Heart left ventricle (tissue), 16 donors: ENCODE results near the gene STEAP1B. TPM values are rescaled to one million over a fixed set of nuclear protein-coding genes. Genes with fewer than 3 reads are reported as not detected.

ENCODE experiments used
- ATAC-seq, 4 donors: fragments of 200-7000 bp; cut with Tn5 transposase; one replicate each; pipeline ENCODE4 v1.9.1; 2020 to 2022; ENCODE audit warnings: moderate library complexity in 4 of 4, mild to moderate bottlenecking in 3 of 4, moderate number of reproducible peaks in 1 of 4
- DNase-seq, 5 donors: peaks; one replicate each; pipeline ENCODE4 v3.0.0-alpha.2; 2020
- H3K27ac ChIP-seq, 12 donors: fragments of 200-600 bp; sonication (generic) in 4 of 12; one replicate each; pipeline versions ENCODE4 v1.5.0 to v1.8.0; 2016 to 2022; ENCODE audit warnings: mild to moderate bottlenecking in 2 of 12
- H3K27me3 ChIP-seq, 9 donors: fragments of 200-600 bp; sonication (generic) in 2 of 9; one replicate each; pipeline versions ENCODE4 v1.5.1 to v1.8.0; 2016 to 2022; ENCODE audit warnings: mild to moderate bottlenecking in 3 of 9
- H3K36me3 ChIP-seq, 9 donors: fragments of 200-600 bp; sonication (generic) in 2 of 9; one replicate each; pipeline versions ENCODE4 v1.5.0 to v1.8.0; 2018 to 2022; ENCODE audit warnings: mild to moderate bottlenecking in 2 of 9
- H3K4me1 ChIP-seq, 12 donors: fragments of 200-600 bp; sonication (generic) in 4 of 12; one replicate each; pipeline versions ENCODE4 v1.5.0 to v1.8.0; 2016 to 2022; ENCODE audit warnings: mild to moderate bottlenecking in 3 of 12
- H3K4me3 ChIP-seq, 12 donors: fragments of 200-600 bp; sonication (generic) in 4 of 12; one replicate each; pipeline versions ENCODE4 v1.5.0 to v1.8.0; 2017 to 2022; ENCODE audit warnings: mild to moderate bottlenecking in 9 of 12, moderate library complexity in 4 of 12
- H3K9me3 ChIP-seq, 12 donors: fragments of 200-600 bp; sonication (generic) in 4 of 12; one replicate each; pipeline versions ENCODE4 v1.5.0 to v1.8.0; 2016 to 2022; ENCODE audit warnings: mild to moderate bottlenecking in 1 of 12
- CTCF ChIP-seq, 12 donors: fragments of 200-600 bp; sonication (generic) in 4 of 12; IDR thresholded peaks; one replicate each; pipeline versions ENCODE4 v1.5.0 to v1.8.0; 2018 to 2022; ENCODE audit warnings: antibody characterized with exemption in 12 of 12, mild to moderate bottlenecking in 5 of 12
- POLR2A ChIP-seq, 2 donors: fragments of 450-650 bp; IDR thresholded peaks; one replicate each; pipeline ENCODE4 v1.6.1; 2017; ENCODE audit warnings: antibody characterized with exemption in 2 of 2, mild to moderate bottlenecking in 2 of 2, moderate library complexity in 2 of 2
- WGBS, 4 donors: extraction: QIAGEN DNeasy Blood & Tissue Kit in 2 of 4; methylation state at CpG; one replicate each; pipeline versions ENCODE4 v1.1.5 to v1.1.7; 2013 to 2018; 5-methylcytosine and 5-hydroxymethylcytosine counted together
- intact Hi-C, 10 donors: fragments of 100-400 bp; cut with DNase I; formaldehyde crosslinking; loops; one replicate each; pipeline versions ENCODE4 v1.11.1 to v1.14.2; 2022
- polyA plus RNA-seq, 2 donors: library from polyadenylated mRNA; stranded (reverse); fragments of 200-250 nt; gene quantifications; one replicate each; pipeline ENCODE4 v1.2.3, GENCODE V29; 2013
- total RNA-seq, 9 donors: library from RNA; depleted of rRNA in 2 of 9; stranded (reverse); fragments of >200 nt in 2 of 9; fragmentation: NEBNext Ultra II Directional in 3 of 9; extraction: Animal tissue kit (Norgen Biotek cat#: 25700) in 3 of 9; gene quantifications; one replicate each; pipeline versions ENCODE4 v1.1.0 to v1.2.4, GENCODE V29; 2016 to 2023
- donor health status: ischemic (EF 13 %, LVEDD 7.1; RV severe dilation, severe dysfunction).
- donor health status: healthy with polysubstance abuse.
- donor health status: DM: no; HTN: yes; CAD: no.
- donor health status: DM: no; HTN: no; CAD: no.
- donor health status: ischemic (EF 25% LVEDD 6.9; RV normal size, moderate dysfunction).
- donor health status: ischemic (EF 25% LVEDD 5.7; RV mildly dilated, moderate dysfunction).
- donor health status: healthy.
- donor health status: DM: yes; HTN: yes; CAD: no.
- donor health status: ischemic (EF 35%, LVEDD 5.7; RV mildly dilated, moderate dysfunction).
- donor health status: nonischemic (EF 11% LVEDD 7.7; RV severe dilation, severe dysfunction).
- donor health status: DM: yes; HTN: yes; CAD: no.
- donor health status: PGD.
- donor health status: ischemic (EF 29% LVEDD 5.4; RV normal size, mild dysfunction).
- donor health status: nonischemic (EF 23%, LVEDD 6.1; RV moderate dilation, normal function).

Gene STEAP1B
- total and polyA plus RNA-seq, 11 donors: 0.26 to 1.7 (median 0.51) TPM; not detected in 2

GRCh38 chr7:22375359-22376048 lies 124.5 kb downstream of the STEAP1B start:
- Histone ChIP-seq H3K36me3 (no peaks in the 10 kb centered on the region), H3K4me1 (peaks cover 0 to 8% (median 4%) of the 10 kb centered on the region in 12 donors), H3K9me3 (no peaks in the 10 kb centered on the region), H3K27ac (no peak overlapping the region), H3K4me3 (no peak overlapping the region), H3K27me3 (no peaks in the 10 kb centered on the region)
- WGBS, 4 donors: 88 to 97% (median 92%) methylated on average over 2 of the region's 2 CpGs
- no peak for DNase-seq
- no peak for ATAC-seq
- no peak for TF ChIP-seq CTCF (IDR thresholded peaks at IDR 0.05)
- intact Hi-C loops: no loop called here

- Histone ChIP-seq H3K27ac (no peak overlapping the region), H3K4me3 (no peak overlapping the region), H3K9me3 (no peaks in the 10 kb centered on the region), H3K4me1 (peaks cover 0 to 8% (median 4%) of the 10 kb centered on the region in 12 donors), H3K36me3 (no peaks in the 10 kb centered on the region), H3K27me3 (no peaks in the 10 kb centered on the region)
- intact Hi-C loops: no loop called here
- no peak for TF ChIP-seq POLR2A (IDR thresholded peaks at IDR 0.05)
- 55 to 76% (median 69%) methylated on average over 2 of the region's 2 CpGs for WGBS, 4 donors
- ATAC-seq: no peak
- DNase-seq: no peak
Measured at GRCh38 chr7:22373911-22374310, 126.1 kb downstream of the STEAP1B start.

- intact Hi-C loops: no loop called here
- ATAC-seq: no peak
- no peak for DNase-seq
- H3K4me3 ChIP-seq: no peak overlapping the region
- no peaks in the 10 kb centered on the region for H3K27me3 ChIP-seq
- 49 to 64% (median 57%) methylated on average over 3 of the region's 3 CpGs for WGBS, 4 donors
- no peaks in the 10 kb centered on the region for H3K36me3 ChIP-seq
- H3K9me3 ChIP-seq: no peaks in the 10 kb centered on the region
- peaks cover 0 to 8% (median 2%) of the 10 kb centered on the region in 12 donors for H3K4me1 ChIP-seq
- no peak overlapping the region for H3K27ac ChIP-seq
- TF ChIP-seq POLR2A (IDR thresholded peaks at IDR 0.05) (no peak), CTCF (IDR thresholded peaks at IDR 0.05) (no peak)
Measured at GRCh38 chr7:22373388-22373787, 126.6 kb downstream of the STEAP1B start.

- Histone ChIP-seq H3K36me3 (no peaks in the 10 kb centered on the region), H3K4me3 (no peak overlapping the region), H3K27me3 (no peaks in the 10 kb centered on the region), H3K27ac (no peak overlapping the region), H3K4me1 (peaks cover 0 to 7% (median under 1%) of the 10 kb centered on the region in 12 donors), H3K9me3 (no peaks in the 10 kb centered on the region)
- WGBS, 4 donors: 81 to 90% (median 83%) methylated on average over 6 of the region's 6 CpGs
- no peak for TF ChIP-seq CTCF (IDR thresholded peaks at IDR 0.05)
- TF ChIP-seq POLR2A (IDR thresholded peaks at IDR 0.05): no peak
- no peak for ATAC-seq
- no peak for DNase-seq
- intact Hi-C loops: no loop called here
Measured at GRCh38 chr7:22372863-22373262, 127.1 kb downstream of the STEAP1B start.

GRCh38 chr7:22371878-22372277 lies 128.1 kb downstream of the STEAP1B start:
- intact Hi-C loops: no loop called here
- no peak for ATAC-seq
- H3K36me3 ChIP-seq: no peaks in the 10 kb centered on the region
- no peaks in the 10 kb centered on the region for H3K27me3 ChIP-seq
- no peak for DNase-seq
- H3K4me1 ChIP-seq: no peaks in the 10 kb centered on the region
- no peak overlapping the region for H3K27ac ChIP-seq
- no peaks in the 10 kb centered on the region for H3K9me3 ChIP-seq
- no peak overlapping the region for H3K4me3 ChIP-seq
- TF ChIP-seq POLR2A (IDR thresholded peaks at IDR 0.05) (no peak), CTCF (IDR thresholded peaks at IDR 0.05) (no peak)
